NCI-H146 (cell line): Measurements from ENCODE around the gene FKBP8.

Experiments used
- DNase-seq: peaks from one replicate; lab custom pipeline; 2025; lab: John Stamatoyannopoulos, UW

The FKBP8 gene

GRCh38 chr19:18521692-18522123 is 21.7 kb downstream of the FKBP8 start, which contains the start of gene ELL:
ELL (minus strand) TSS chr19:18522070; CDS start chr19:18522055, 15 bp downstream.
- DNase-seq, result no peak

- peak; percentile 54 for DNase-seq
Observed at GRCh38 chr19:18520848-18521691, 22.3 kb downstream of the FKBP8 start.

DNA sequence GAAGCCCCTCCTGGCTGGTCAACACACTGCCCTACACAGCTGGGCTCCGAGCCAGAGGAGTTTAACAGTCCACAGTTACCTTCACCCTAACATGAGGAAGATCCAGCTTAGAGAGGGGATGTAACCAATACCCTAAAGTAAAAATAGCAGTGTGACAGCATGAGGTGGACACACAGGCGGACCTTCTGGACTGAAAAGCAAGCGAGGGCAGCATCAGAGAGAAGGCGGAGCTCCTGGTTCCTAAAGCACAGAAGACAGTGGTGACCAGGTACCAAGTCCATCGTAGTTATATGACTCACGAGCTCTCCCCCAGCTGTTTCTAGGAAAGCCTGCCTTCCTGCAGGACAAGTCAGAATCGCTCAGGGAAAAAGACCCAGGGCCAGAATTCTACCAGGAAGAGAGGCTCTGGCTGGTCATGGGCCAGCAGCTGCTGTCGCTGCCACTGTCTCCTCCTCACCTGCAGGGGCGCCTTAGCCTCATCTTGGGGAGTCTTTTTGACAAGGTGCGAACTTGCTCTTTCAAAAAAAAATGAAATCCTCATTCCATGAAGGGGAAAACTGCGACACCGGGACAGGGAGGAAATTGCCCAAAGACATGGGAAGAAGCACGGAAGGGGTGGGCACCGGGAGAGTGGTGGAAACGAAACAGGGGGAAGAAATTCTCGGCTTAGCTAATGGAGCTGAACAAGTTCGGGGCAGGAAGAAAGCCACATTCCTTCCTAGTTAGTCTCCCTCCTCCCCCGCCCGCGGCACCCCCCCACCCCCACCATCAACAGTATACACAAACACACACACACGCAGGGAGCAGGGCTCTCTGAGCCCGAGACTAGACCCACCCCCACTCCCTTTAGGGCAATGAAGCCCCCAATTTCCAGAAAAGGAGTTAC is 23.2 kb downstream of the FKBP8 start:
- peak; percentile 56 for DNase-seq

DNA sequence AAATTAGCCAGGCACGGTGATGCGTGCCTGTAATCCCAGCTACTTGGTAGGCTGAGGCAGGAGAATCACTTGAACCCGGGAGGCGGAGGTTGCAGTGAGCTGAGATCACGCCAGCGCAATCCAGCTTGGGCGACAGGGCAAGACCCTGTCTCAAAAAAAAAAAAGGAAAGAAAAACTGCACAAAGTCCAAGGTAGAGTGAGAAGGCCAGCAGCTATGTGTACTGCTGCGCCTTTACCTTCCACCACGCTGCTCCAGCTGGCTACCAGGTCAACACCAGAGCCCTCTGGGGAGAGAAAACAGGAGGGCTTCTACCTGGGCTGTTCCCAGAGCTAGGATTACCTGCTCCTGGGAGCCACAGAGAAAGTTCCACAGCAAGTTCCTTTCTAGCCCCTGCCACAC is 24.7 kb downstream of the FKBP8 start:
- DNase-seq, result no peak

GRCh38 chr19:18517606-18518005 is 25.8 kb downstream of the FKBP8 start:
- no peak for DNase-seq

GRCh38 chr19:18515959-18516358 is 27.4 kb downstream of the FKBP8 start:
- no peak for DNase-seq

DNA sequence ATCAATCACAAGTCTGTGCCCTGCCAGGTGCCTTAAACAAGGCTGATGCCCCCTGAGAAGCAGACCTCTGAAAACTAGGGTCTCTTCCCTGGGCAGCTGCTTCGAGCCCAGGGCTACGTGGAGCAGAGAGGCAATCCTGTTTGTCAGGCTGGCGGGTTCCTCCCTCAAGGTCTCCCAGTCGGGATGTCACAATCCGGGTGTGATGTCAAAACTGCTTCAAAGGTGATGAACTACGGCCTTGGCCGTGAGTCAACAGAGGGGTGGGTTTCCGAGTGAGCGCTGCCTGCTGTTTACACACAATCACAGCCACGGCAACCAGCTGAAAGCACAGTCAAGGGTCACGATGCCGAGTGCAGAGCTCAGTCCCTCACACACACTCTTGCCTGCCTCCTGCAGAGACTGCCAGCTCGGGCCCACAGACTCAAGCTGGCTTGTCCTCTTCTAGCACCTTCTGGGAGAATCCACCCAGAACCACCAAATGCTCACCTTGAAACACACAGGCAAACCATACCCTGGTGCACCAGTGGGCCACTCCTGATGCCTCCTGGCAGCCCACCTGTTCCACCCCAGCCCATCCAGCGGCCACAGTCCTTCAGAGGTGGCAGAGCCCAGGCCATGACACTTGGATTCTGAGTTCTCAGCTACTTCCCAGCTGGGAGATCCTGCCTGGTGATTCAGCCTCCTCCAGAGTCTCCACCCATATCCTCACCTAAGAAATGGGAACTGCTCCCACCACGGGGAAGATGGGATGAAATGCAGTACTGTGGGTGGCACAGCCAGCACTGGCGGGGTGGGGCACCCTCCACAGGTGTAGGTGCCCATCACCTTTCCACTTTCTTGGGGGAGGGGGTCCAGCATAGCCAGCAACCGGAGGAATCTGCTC is 28.3 kb downstream of the FKBP8 start:
- DNase-seq, result peak; percentile 69

DNA sequence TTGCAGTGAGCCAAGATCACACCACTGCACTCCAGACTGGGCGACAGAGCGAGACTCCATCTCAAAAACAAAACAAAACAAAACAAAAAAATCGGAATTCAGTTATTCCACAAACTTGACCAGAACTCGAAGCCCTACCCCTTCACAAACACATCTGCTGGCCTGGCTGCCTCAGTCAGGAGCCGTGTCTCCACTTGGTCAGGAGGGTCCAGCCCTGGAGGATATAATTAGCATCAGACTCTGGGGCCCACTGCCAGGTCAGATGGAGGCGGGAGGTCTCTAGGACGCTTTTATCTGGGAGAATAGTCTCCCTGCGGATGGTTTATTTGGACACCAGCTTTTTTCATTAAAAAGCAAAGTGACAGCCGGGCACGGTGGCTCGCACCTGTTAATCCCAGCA is 29.5 kb downstream of the FKBP8 start:
- no peak for DNase-seq

- no peak for DNase-seq
Observed at GRCh38 chr19:18510216-18510615, 33.2 kb downstream of the FKBP8 start.

DNA sequence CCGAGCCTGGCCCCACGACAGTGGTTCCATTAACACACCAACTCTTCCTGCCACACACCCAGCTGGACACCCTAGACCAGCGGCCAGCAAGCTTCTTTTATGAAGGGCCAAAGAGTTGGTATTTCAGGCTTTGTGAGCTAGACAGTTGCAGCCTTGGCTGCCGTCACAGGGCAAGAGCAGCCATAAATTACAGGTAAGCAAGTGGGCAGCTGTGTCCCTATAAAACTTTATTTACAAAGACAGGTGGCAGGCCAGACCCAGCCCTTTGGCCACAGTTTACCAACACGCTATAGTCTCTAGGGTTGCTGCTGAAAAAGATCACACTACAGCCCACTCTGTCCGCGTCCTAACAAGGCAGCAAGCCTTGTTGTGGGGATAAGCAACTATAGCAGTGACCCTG is 34.8 kb downstream of the FKBP8 start:
- no peak for DNase-seq

GRCh38 chr19:18507727-18508440 is 35.5 kb downstream of the FKBP8 start:
- DNase-seq, result no peak

DNA sequence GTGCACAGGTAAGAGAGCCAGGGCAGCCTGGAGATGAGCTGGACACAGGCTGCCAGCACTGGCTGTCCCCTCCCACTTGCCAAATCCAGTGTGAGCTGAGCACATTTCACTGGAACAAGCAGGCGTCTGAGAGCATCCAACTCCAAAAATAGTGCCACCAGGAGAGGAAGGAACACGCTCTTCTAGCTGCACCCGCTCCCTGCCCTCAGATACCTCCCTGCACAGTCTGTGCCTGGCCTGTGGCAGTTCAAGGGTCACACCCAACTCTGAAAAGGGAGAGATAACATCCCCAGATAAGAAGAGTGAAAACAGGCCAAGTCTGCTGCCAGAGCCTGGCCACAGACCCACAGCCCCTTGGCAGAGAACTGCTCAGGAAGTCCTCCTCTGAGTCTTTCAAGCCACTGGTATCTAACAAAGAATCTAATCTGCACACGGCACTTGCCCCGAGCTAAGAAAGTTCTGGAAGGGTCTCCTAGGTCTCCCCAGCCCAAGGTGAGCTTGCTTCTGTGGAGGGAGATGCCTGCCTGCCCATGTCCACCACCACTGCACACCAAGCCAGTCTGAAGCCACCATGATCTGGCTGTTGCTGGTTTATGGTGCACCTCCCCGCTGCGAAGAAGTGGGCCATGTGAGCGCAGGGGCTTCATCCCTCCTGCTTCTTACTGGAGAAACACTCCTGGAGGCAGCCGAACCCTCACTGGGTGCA is 36.2 kb downstream of the FKBP8 start:
- no peak for DNase-seq

GRCh38 chr19:18506101-18506930 is 37.1 kb downstream of the FKBP8 start:
- no peak for DNase-seq

DNA sequence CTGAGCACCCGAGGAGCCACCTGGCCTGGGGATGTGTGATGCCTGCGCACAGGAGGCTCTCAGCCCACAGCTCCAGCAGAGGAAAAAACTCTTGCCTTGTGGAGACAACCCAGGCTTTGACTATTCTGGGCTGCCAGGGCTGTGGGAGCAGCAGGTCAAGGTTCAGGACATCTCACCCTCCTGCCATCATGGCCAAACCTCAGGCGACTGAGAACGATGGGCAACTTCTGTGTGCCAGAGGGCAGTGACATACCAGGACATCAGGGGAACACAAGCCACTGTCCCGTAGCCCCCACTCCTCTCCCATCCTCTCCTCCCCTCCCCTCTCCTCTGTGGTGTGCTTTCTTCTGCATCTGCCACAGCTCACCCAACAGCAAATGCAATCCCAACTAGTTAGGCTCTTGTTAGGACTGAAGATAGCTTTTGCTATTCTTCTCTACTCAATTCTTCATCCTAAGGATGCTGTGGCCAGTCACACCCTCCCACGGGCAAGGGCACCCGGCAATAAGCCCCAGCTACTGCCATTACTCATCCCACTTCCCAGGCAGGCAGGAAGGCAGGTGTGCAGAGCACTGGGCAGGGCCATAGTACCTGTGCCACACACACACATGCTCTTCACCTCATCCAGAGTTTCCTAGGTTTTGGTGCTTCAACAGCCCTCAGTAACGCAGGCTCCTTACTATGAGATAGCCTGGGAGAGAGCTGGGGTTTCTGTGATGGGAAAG is 38.3 kb downstream of the FKBP8 start:
- no peak for DNase-seq

DNA sequence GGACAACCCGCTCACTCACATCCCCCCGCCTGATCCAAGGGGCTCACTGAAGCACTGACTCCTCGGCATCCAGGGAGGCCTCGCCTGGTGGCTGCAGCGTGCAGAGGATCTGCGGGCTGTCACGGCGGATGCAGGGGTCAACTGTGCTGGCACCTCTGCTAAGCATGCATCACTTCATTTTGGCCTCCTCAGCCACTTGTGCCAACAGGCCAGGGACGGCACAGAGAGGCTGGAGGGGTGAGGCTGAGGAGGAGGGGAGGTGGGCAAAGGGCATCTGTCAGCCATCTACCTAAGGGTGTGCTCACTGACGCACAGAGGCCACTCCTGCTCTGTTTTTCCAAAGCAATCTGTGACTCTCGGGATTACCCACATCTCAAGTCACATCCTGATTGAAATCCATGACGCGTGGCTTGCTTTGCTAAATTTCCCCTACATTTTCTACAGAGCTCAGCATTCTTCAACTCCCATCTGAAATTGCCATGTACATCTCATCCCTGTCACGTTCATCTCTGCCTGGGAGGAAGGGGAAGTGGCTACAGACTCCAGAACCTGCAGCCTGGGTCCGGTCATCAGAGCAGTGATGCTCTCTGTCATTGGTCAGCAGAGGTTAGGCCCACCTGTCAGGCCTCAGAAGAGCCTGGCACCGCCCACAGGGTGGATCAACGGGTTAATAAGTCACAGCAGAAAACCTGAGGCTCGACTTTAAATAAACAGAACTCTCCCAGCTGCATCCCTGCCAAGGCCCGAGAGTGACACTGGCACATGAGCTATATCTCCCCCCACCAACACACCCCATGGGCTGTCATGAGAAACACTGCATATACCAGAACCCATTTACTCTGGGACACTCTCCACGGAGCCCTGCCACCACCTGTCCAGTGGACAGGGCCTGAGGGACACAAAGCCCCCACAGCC is 39.1 kb downstream of the FKBP8 start:
- no peak for DNase-seq

DNA sequence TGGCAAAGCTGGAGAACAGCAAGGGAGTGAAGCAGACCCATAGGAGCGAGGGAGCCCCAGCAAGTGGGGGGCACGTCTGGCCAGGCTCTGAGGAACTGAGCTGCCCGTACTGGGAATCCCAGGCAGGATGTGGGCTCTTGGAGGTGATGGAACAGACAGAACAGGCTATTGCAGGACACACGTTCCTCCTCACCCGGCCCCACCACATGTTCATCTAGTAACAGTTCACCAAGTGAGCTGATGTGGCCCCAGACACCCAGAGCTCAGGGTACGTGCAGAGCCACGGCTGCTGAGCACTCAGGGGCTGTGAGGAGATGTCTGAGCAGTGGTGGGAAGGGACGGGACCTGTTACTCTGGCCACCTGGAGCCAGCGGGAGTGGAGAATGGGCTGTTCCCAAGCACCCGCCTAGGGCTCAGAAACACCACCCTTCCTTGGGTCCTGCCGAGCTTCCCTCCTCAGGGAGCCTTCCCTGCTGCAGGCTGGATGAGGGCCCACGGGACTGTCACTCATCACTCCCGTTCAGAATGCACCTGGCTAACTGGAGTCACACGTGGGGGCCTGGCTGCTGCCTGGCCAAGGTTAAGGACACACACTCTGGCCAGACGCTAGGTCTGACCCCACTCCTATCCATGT is 39.9 kb downstream of the FKBP8 start:
- no peak for DNase-seq

DNA sequence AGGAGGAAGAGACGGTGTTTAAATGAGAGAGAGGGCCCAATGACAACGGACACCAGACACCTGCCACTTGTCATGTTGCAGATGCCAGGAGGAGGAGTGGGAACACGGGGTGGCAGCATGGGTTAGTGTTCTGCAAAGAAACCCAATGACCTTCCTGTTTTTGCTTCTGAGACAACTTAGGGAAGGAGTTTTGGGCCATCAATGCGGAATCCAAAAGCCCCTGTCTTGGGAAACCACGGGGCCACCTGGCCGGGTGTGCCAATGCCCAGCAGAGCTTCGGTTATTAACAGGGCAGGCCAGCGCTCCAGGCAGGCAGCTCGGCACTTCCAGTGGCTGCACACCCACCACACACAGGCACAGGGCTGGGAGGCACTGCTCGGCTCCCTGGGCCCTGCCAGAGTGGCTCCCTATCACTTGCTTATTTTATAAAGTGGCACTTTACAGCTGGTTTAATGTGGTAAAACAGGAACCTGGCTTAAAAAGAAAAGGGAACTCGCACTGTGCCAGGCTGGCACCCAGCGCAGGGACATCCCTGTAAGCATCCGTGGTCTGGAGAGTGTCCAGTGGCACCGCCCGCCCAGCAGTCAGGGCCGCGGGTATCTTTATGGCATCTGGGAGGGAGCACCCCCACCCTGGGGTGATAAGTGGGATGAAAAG is 40.6 kb downstream of the FKBP8 start:
- DNase-seq, result no peak
